ENCODE measurements around the gene DNAJB7.

DNA sequence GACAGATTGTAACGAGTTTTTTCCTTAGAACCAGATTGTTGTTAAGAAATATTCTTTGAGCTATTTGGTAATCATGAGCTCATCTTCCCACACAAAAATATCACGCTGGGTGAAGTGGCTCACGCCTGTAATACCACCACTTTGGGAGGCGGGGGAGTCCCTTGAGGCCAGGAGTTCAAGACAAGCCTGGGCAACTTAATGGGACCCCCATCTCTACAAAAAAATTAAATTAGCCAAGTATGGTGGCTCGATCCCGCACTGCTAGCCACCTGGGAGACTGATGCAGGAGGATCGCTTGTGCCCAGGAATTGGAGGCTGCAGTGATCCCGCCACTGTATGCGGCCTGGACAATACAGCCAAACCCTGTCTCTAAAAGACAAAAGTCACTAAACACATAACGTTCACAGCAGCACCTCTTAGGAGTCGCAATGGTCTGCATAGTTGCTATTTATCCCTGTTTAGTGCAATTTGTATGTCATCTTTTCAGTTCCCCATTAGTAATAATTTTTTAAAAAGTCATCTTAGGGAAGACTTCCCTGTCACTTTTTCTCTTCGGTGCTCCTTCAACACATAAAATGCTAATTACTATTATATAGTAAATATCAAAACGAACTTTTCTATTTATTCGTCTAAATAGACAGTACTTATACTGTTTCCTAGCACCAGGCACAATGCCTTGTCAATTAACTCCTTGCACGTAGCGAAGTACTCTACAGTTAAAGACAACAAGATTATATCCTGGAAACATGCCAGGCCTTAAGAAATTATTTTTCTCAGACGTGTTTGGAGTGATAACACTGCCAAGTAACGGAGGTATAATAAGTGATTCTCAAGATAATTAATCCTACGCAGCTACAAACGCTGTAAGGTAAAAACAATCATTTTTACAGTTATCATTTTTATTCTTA lies 6.6 kb downstream of the DNAJB7 start:
- TF ChIP-seq, protein P1, sequence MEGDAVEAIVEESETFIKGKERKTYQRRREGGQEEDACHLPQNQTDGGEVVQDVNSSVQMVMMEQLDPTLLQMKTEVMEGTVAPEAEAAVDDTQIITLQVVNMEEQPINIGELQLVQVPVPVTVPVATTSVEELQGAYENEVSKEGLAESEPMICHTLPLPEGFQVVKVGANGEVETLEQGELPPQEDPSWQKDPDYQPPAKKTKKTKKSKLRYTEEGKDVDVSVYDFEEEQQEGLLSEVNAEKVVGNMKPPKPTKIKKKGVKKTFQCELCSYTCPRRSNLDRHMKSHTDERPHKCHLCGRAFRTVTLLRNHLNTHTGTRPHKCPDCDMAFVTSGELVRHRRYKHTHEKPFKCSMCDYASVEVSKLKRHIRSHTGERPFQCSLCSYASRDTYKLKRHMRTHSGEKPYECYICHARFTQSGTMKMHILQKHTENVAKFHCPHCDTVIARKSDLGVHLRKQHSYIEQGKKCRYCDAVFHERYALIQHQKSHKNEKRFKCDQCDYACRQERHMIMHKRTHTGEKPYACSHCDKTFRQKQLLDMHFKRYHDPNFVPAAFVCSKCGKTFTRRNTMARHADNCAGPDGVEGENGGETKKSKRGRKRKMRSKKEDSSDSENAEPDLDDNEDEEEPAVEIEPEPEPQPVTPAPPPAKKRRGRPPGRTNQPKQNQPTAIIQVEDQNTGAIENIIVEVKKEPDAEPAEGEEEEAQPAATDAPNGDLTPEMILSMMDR (conservative IDR thresholded peaks at IDR 0.05; ENCODE audit: low read depth, low read length) = no peak
- TF ChIP-seq EZH2 (IDR thresholded peaks at IDR 0.05; ENCODE audit: low read length, unreplicated experiment) = no peak

Data from PC-3 (cell line).